GM21360 (cell line): ENCODE data around the gene HTR4.
"Not testable (repeated sequence)": the region's sequence is repeated elsewhere in the genome, so short reads cannot be mapped to it uniquely, and the experiment has no call there.

ENCODE experiments used
- ATAC-seq: cut with Tn5 transposase; IDR thresholded peaks from one replicate; pipeline ENCODE4 v1.9.1; 2021; ENCODE audit warnings: mild to moderate bottlenecking, moderate library complexity; ENCODE audit not compliant: unreplicated experiment

The HTR4 gene, protein sequence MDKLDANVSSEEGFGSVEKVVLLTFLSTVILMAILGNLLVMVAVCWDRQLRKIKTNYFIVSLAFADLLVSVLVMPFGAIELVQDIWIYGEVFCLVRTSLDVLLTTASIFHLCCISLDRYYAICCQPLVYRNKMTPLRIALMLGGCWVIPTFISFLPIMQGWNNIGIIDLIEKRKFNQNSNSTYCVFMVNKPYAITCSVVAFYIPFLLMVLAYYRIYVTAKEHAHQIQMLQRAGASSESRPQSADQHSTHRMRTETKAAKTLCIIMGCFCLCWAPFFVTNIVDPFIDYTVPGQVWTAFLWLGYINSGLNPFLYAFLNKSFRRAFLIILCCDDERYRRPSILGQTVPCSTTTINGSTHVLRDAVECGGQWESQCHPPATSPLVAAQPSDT

DNA sequence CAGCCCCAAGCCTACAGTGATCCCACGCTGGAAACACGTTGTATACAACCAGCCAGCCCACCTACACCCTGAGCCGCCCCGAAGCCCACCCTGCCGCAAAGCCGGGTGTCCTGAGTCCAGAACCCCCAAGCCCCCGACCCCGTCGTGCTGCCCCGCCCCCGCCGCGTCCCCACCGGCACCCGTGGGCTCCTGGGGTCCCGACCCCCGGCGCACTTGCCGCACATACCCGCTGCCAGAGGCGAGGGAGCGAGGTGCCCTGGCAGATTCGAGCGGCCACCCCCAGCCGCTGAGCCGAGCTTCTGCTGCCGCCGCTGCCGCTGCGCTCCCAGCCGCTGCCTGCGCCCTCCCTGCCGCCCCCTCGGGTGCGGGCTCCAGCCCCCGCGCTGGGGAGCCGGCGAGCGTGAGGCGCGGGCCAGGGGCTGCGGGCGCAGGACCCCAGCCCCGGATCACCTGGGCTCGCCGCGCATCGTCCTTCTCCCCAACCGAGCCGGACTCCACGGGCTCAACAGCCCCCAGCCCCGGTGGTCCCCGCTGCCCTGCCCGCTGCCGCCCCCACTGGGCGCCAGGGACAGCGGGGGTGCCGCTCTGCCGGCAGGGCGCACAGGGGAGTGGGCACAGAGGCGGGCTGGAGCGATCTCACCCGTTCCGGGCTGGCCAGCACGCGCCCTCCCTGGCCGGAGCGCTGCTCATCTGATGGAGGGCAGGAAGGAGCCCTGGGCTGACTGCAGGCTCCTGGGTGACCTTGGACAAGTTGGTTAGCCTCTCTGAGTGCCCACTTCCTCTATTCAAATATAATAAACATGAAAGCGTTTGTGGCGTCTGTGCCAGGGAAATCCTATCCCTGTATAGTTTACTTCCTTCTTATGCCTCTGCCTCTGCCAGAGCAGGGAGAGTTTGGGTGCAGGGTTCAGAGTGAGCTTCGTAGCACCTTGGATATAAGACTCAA, at the start of gene HTR4:
Gene HTR4 (minus strand): TSS at position 692 of the 946 bp plus-strand sequence. CDS start 17,513 bp downstream, outside the sequence.
- no peak for ATAC-seq

DNA sequence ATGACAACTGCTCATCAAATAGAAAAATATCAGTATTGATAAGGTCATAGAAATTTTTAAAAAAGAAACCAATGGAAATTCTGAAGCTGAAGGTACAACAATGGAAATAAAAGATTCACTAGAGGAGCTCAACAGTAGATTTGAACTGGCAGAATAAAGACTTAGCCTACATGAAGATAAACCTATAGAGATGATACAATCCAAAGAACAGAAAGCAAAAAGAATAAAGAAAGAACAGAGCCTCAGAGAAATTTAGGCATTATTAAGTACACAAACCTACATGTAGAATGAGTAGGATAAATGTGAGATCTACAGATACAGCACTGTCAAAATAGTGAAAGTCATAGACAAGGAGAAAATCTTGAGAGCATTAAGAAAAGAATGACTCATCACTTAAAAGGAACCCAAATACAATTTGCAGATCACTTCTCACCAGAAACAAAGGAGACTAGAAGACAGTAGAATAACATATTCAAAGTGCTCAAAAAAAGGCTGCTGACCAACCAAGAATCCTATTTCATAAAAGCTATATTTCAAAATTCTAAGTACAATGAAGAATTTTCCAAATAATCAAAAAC, 47.8 kb upstream of the HTR4 start:
- no peak for ATAC-seq

DNA sequence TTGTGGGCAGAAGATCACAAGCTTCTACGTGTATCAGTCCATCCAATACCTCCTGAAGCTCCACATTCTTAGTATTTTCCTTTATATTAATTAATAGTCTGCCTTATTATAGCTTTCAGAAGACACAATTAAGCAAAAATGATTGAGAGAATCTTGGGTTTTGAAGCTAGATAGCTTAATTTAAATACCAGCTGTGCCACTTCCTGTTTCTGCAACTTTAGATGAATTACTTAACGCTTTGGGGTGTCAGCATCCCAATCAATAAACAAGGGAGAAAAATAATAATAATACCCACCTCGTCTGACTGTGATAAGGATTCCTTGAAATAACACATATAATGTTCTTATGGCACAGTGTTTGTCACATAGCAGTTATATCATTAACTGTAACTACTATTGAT, 44.7 kb upstream of the HTR4 start:
- ATAC-seq: no peak

DNA sequence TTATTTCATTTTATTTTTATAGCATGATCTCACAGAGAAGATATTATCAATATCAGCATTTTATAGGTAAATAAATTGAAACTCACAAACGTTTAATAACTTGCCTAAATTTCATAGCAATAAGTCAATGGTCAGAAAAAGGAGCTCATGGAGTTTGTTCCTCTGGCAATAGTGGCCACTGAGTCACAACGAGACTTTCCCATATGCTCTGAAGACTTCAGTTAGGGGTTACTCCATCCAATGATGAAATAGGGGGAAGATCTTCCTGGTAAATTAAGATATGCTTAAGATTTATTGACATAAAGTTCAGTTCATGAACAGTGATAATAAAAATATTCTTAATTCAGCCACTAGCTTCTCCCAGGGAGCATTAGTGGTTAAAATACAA, 43.5 kb upstream of the HTR4 start:
- ATAC-seq: no peak

DNA sequence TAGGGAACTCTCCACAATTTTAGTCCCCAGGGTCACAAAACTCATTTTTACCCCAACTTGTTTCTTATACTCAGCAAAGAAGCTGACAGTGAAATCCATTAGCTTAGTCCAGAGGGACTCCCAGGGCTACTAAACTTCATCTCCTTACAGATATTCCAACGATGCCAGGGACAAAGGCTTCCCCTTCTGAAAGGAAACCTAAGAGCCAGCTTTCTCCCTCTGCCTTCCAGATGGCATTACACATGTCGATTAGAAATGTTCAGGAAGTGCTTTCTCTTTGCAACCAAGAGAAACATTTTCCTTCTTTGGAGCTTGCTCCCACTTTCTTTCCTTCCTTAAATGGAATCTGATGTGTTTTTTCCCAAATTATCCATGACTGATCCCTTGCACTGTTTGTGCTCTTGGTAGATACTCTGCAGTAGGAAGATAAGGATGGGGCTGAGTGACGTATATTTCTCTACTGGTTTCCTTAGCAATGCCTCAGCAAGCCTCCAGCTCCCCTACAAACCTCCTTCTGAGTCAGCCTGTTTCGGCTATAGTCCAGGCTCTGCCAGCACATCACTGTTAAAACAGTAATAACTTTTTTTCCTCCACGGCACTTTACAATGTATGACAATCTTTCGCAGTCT, 43.0 kb upstream of the HTR4 start:
- ATAC-seq: no peak

DNA sequence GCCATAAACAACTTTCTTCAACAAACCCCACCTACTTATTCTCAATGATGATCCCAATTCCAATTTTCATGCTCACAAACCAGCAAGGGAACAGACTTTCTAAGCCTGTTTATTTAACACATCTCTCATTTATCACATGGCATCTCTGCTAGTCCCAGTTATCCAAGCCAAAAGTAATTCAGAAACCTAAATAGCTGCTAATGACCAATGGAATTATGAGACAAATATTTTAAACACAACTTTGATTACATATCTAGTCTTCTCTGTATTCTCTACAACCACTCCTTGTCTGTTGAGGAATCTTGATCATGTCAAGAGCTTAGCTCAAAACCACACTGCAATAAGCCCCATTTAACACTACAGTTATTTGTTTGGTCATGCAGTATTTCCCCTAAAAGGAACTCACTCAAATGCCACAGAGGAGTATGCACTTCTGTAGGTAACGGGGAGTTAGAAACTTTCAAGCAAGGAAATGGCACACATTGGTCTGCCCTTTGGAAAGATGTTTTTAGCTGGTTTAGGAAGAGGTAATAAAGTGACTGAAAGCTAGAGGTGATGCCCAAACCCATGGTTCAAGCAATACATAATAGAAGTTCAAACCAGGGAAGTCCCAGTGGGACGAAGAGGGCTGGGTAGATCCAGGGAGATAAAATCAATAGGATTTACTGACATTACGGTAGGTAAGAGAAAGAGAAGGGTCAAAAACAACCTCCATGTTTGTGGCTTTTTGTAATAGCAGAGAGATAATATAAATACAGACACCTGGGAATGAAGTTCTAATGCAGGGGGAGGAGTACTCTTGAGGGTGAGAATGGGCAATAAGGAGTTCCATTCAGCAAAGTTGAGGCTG, 42.1 kb upstream of the HTR4 start:
- no peak for ATAC-seq

DNA sequence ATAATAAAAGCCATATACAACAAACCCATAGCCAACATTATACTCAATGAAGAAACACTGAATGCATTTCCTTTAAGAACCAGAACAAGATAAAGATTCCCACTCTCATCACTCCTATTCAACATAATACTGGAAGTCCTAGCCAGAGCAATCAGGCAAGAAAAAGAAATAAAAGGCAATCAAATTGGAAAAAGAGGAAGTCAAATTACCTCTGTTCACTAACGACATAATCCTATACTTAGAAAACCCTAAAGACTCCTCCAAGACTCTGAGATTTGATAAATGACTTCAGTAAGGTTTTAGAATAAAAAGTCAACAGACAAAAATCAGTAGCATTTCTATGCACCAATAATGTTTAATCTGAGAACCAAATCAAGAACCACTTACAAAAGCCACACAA, 36.6 kb upstream of the HTR4 start:
- no peak for ATAC-seq

DNA sequence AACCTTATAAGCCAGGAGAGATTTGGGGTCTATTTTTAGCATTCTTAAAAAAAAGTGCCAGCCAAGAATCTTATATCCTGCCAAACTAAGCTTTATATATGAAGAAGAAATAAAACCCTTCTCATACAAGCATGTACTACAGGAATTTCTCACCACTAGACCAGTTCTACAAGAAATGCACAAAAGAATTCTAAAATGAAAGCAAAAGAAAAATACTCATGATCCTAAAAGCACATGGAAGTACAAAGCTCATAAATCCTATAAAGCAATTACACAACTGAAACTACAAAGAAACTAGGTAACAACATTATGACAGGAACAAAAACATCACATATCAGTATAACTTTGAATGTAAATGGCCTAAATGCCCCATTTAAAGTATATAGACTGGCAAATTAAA, 34.5 kb upstream of the HTR4 start:
- ATAC-seq: no peak

DNA sequence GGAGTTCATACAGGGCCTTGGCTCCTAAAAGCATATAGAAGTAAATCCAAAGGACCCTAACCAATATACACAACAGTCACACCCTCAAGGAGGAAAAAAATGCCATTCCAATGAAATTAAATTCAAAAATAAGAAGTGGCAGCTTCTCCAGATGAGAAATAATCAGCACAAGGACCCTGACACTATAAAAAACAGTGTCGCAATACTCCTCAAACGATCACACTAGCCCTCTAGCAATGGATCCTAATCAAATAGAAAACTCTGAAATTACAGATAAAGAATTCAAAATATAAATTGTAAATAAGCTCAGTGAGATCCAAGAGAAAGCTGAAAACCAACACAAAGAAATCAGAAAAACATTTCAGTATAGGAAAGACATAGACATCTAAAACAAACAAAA, 33.5 kb upstream of the HTR4 start:
- ATAC-seq: no peak

DNA sequence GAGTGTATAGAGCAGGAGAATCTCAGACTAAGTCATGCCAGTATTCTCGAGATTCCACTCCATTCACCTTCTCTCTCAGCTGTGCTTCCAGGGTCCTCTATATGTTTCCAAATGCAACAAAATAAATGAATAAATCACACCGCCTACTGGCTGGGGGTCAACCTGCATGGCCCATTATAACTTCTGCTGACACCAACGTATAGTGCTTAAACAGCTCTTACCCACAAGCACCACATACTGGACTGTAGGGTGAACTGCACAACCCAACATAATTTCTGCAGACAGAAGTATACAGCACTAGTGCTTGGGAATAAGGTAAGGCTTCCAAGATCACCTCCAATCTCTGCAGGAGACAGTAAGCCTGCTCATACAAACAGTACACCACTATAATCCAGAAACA, 33.1 kb upstream of the HTR4 start:
- ATAC-seq: peak; percentile 99

DNA sequence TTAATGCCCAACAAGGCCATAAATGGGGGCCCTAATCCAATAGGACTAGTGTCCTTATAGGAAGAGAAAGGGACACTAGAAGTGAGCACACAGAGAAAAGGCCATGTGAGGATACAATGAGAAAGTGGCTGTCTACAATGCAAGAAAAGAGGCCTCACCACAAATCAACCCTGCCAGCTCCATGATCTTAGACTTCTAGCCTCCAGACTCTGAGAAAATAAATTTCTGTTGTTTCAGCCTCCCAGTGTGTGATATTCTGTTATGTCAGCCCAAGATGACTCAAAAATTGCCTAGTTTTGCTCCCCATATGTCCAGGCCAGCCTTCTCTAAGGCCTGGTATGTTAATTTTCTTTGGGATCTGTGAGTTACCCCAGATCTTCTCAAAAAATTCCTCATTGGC, 32.3 kb upstream of the HTR4 start:
- no peak for ATAC-seq

DNA sequence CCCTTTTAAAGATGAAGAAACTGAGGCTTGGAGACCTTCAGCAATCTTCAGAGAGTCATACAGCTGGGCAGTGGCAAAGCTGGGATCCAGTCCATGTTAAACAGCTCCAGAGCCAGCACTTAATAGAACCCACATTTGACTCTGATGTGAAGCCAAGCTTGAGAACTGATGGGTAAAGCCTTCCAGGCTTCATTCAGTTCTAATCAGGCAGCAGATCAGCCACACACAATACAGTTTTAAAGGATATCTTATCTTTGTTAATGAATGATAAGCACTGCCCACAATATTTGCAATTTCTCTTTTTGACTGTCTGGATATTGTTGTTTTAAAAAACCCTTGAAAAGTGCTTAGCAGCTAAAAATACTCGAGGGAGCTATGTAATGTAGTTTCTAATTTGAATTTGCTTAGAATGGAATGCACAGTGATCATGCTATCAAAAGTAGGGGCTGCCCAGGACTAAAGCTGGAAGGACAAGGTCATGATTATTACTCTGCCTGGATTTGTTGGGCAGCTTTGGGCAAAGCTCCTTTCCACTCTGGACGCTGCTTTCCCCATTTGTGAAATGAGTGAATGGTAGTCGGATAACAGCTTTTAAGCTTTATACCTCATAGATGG, 31.3 kb upstream of the HTR4 start:
- ATAC-seq: no peak

DNA sequence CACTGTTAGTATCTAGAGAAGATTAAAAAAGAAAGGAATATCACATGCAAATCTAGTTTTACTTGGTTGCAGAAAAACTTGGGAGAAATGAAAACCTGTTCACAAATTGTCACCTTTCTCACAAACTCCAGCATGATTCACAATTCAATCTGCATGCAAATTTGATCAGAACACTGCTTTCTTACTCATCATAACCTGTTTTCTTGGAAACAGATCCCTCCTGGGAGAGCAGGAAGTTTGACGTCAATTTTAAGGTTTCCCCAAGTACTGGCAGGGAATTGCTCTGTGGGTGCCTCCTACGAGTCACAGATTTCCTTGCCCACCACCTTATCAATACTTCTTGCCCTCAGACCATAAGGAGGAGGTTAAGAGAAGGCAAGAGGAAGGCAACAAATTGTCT, 30.2 kb upstream of the HTR4 start:
- no peak for ATAC-seq

DNA sequence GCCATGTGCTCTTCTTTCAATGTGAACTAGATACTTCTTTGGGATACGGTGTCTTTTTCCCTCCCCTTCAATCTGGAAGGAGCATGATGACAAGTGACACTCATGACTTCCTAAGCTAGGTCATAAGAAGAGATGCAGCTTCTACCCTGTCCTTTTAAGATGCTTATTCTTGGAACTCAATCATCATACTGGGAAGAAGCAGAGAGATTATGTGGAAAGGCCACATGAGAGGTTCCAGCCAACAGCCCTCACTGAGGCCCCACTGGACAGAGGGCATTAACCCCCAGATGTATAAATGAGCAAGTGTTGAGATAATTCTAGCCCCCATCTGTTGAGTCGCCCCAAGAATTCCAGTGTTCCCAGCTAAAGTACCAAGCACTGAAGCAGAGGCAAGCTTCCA, 29.3 kb upstream of the HTR4 start:
- no peak for ATAC-seq

DNA sequence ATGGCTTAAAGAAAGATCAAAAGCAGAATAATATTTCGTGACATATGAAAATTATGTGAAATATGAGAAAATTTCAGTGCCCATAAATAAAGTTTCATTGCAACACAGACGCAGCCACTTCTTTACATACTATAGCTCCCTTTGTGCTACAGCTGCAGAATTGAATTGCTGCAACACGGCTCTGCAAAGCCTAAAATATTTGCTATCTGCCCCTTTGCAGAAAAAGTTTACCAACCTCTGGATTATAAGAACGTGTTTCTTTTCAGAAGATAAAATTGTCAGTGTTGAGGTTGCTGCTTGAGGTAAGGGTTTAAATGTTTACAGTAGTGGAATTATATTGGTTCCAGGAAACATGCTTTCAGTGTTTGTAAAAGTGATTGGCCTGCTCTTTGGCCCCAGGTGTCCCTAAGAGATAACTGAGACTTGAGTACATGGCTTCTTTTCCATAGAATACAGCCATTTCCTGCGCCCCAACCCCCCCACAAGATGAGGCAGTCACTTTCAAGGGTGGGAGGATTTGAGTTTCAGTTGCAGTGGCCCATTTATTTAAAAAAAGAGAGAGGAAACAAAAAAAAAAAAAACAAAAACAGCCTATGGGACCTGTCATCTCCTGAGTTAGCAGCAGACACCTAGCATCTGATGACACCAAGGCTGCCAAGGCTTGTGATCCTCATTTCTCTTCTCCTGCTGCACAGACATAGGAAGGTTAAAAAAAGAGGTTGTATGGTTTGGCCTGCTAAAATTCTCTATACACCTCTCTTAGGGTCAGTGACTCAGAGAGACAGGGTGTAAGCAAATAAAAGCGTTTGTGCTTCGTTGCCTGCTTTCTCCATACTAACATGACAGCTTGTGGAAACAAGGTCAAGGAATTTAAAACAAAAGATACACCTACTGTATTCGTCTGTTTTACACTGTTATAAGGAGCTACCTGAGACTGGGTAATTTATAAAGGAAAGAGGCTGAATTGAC, 28.0 kb upstream of the HTR4 start:
- ATAC-seq: no peak

DNA sequence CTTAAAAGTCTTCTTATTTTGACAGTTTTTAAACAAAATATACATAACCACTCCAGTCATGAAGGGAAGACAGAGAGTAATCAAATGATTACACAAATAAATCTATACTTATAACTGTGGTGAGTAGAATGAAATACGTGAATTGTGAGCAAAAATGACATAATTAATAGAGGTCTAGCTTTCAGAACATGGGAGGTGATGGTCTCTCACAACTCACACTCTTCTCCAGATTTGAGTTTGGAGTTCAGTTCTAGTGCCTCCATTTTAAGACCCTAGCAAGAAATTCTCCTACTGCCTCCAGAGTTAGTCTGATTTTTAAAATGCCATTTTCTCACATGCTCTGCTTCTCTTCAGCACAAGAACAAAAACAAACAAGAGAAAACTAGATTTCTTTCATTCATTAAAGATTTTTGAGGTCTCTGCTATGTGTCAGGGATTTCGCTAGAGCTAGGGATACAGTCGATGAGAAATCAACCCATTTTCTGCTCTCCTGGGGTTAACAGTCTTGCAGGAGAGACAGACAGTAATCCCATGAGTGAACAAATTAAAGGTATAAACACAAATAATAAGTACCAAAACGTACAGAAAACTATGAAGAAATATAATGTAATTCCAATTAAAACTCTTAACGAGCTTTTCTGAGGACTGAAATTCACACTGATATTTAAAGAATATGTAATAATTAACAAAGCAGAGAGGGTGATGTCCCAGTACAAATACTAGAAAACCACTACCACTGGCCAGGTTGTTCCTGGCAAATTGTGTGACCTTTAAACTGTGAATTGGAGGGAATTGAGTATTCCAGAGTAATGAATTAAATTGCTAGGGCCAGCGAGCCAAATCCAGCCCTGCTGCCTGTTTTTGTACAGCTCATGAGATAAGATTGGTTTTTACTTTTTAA, 27.1 kb upstream of the HTR4 start:
- ATAC-seq: no peak

DNA sequence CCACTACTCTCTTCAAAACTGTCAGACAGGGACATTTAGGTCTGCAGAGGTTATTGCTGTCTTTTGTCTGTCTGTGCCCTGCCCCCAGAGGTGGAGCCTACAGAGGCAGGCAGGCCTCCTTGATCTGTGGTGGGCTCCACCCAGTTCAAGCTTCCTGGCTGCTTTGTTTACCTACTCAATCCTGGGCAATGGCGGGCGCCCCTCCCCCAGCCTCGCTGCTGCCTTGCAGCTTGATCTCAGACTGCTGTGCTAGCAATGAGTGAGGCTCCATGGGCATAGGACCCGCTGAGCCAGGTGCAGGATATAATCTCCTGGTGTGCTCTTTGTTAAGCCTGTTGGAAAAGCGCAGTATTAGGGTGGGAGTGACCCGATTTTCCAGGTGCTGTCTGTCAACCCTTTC, 19.4 kb upstream of the HTR4 start:
- ATAC-seq: not testable (repeated sequence)

DNA sequence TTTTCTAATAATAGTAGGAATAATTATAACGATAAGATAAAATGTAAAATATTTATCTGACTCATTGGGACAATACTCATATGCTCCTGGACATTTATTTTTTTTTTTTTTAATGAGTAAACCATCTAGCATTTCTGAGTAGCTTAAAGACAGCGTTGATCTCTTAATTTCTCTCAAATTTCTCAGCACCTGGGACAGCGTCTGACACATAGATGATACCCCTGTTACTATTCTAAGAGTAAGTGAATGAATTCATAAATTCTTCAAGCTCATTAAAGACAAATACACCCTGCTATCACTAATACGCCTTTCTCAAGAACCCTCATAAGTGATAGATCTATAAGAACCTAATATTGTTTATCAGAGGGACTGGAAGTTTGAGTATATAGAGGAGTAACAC, 12.0 kb upstream of the HTR4 start:
- no peak for ATAC-seq
